Activated T-helper 1 cell treated with Interleukin-2 at 50 U/mL for 16 hours (primary cell): Measurements from ENCODE around the gene KNCN.

Experiments used
- DNase-seq: peaks from one replicate; pipeline ENCODE4 v3.0.0-alpha.2; 2020; ENCODE audit warnings: low read depth

Gene KNCN

GRCh38 chr1:46551597-46552095 lies at the start of gene KNCN:
KNCN (minus strand) TSS chr1:46551647; CDS start chr1:46551215, 432 bp downstream.
- no peak for DNase-seq

- no peak for DNase-seq
Measured at GRCh38 chr1:46599059-46599970, 47.9 kb upstream of the KNCN start.

GRCh38 chr1:46596846-46597245 lies 45.4 kb upstream of the KNCN start:
- no peak for DNase-seq

GRCh38 chr1:46596036-46596435 lies 44.6 kb upstream of the KNCN start:
- DNase-seq, result no peak

- no peak for DNase-seq
Measured at GRCh38 chr1:46595127-46595526, 43.7 kb upstream of the KNCN start.

GRCh38 chr1:46594063-46594462 lies 42.6 kb upstream of the KNCN start:
- no peak for DNase-seq

- no peak for DNase-seq
Measured at GRCh38 chr1:46592823-46593222, 41.4 kb upstream of the KNCN start.

GRCh38 chr1:46589529-46589928 lies 38.1 kb upstream of the KNCN start:
- DNase-seq, result no peak

- DNase-seq, result no peak
Measured at GRCh38 chr1:46587069-46587468, 35.6 kb upstream of the KNCN start.

- DNase-seq, result no peak
Measured at GRCh38 chr1:46585312-46585938, 34.0 kb upstream of the KNCN start.

GRCh38 chr1:46583494-46583893 lies 32.0 kb upstream of the KNCN start:
- DNase-seq, result no peak

- no peak for DNase-seq
Measured at GRCh38 chr1:46582972-46583371, 31.5 kb upstream of the KNCN start.

- DNase-seq, result no peak
Measured at GRCh38 chr1:46581681-46582455, 30.4 kb upstream of the KNCN start.

- DNase-seq, result no peak
Measured at GRCh38 chr1:46580140-46580903, 28.9 kb upstream of the KNCN start.

GRCh38 chr1:46577671-46578070 lies 26.2 kb upstream of the KNCN start:
- DNase-seq, result no peak

GRCh38 chr1:46576596-46576995 lies 25.1 kb upstream of the KNCN start:
- DNase-seq, result no peak

- no peak for DNase-seq
Measured at GRCh38 chr1:46575778-46576177, 24.3 kb upstream of the KNCN start.

- no peak for DNase-seq
Measured at GRCh38 chr1:46575300-46575699, 23.9 kb upstream of the KNCN start.

GRCh38 chr1:46571691-46572225 lies 20.3 kb upstream of the KNCN start:
- DNase-seq, result no peak

- no peak for DNase-seq
Measured at GRCh38 chr1:46569884-46570725, 18.7 kb upstream of the KNCN start.

- DNase-seq, result no peak
Measured at GRCh38 chr1:46569116-46569515, 17.7 kb upstream of the KNCN start.
